ENCODE measurements around the gene METTL1.
A peak's percentile ranks its signal among the peaks of the same experiment; 100 is the strongest.

Gene METTL1

DNA sequence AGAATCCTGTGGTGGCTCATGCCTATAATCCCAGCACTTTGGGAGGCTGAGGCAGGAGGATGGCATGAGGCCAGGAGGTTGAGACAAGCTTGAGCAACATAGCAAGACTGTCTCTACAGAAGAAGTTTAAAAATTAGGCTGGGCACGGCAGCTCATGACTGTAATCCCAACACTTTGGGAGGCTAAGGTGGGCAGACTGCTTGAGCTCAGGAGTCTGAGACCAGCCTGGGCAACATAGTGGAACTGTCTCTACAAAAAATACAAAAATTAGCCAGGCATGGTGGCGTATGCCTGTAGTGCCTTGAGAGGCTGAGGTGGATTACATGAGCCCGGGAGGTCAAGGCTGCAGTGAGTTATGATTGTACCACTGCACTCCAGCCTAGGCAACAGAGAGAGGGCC lies 4.0 kb downstream of the METTL1 start:
- no peak for DNase-seq (ENCODE audit: low read depth)

DNA sequence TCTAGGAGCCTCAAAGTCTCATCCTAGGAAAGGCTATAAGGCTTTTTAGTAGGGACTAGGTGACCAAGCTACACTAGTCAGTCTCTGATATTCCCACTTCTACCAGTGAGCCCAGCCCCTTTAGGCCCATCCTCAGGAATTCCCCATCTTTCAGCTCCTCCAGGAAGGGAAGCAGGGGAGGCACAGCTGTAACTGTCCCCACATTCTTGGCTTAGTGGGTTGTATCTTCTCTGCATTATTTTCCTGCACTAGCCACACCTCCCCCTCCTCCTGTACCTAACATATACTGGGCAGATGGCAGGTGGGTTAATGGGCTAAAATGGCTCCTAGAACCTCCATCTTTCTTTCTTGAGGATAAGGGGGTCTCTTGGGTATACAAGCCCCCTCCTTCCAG lies 4.6 kb downstream of the METTL1 start:
- no peak for DNase-seq (ENCODE audit: low read depth)

DNA sequence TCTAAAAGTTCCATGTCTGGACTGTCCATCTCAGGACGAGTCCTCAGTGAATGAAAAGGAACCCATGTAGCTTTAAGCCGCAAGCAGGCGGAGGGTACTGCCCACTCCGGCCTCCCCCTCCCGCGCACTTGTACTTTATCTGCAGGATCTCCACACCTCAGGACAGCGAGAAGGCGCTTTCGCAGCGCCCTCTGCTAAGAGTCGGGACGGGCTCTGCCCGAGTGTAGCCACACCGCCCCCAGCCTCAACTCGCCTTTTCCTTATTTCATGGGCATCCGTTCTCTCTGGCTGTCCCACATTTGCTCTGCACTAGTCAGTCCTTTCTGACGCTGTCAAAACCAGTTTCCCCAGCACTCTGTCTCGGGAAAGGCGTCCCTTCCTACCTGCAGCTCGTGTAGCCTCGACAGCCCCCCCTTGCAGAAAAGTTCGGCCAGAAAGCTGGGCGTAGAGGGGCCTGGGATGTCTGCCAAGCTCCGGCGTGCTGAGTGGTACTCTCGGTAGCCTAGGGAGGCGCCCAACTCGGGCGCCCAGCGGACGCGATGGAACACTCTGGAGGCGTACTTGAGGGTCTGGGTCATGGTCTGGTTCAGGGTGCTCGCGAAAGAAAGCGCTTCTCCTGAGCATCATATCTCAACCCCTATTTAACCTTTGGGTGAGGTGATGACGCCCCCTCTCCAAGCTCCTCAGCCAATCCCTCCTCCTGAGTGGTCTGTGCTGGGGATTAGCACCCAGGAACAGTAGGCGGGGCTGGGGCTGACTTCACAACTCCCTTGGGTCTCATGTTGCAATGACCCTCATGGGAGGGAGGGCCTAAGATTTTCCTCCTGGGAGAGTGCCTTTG lies 5.2 kb downstream of the METTL1 start, which contains the start of gene CYP27B1:
Gene CYP27B1, minus strand, starts transcription at position 615 of the 841 bp plus-strand sequence. Its CDS starts 37 bp downstream, at position 578.
- DNase-seq (ENCODE audit: low read depth) = peak; percentile 37

DNA sequence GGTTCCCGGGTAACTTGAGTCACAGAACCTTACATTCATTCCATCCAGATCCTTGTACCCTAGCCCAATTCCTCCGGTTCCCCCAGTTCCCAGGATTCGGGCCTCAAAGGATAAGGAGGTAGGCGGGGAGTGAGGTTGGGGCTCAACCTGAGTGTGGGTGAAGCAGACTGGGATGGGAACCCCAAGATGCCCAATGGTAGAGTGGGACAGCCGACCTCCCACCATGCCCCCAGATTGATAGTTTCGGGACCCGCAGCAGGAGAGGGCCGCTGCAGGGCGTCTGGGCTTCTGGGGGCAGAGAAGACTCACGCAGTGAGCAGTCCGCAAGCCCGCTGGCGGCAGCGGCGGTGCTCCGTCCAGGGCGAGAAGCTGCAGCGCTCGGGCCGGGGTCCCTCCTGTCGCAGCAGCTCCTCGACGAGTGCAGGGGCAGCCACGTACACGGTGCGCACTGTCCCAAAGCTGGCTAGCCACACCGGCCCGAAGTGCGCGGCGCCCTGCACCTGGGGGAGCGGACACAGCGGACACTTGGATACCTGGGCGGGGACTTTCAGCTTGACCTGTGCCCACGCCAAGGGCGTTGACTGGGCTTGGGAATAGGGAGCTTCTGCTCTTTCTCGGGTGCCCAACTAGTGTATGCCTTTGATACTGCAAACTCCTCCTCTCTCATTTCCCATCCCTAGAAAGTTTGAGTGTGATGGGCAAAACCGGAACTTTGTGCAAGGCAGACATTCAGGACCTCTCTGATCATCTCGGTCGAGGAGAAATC lies 6.0 kb downstream of the METTL1 start:
- DNase-seq (ENCODE audit: low read depth) = no peak

DNA sequence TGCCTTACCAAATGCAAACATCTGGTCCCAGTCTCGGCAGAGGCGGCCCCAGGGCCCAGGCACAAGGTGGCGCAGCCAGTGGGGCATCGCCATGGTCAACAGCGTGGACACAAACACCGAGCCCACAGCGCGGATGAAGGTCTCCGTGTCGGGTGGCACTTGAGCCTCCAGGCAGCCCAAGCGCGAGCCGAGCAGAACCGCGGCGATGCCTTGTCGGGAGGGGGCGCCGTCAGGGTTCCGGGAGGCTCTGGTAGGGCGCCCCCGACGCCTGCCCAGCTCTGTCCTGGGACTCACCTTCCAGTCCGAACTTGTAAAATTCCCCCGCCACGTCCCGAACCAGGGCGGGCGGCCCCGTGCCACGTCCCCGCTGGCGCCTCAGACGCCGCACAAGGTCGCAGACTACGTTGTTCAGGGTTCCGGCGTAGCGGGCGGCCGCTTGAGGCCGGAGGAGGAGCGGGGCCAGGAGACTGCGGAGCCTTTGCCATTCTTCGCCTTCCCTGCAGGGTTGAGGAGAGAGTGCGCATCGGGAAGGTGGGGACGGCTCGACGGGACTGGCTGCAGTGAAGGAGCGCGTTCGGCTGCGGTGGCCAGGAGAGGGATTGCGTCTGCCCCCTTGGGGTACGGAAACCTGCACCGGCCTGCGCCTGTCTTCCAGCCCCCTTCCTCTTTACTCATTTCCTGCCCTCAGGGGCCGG lies 6.8 kb downstream of the METTL1 start:
- DNase-seq (ENCODE audit: low read depth) = no peak

DNA sequence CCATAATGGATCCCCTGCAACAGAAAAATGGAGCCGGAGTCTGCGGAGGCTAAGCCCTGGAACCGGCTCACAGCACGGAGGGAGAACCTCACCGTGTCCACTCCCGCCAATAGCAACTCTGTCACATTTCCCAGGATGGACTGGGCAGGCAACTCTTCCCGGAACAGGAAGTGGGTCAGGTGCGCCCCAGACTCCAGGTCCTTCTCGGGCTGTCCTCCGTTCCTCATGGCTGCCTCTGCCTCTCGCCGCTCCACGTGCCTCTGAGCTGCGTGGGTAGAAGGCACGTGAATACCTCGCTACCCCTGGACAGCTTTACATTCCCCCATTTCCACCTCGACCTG lies 7.3 kb downstream of the METTL1 start:
- DNase-seq (ENCODE audit: low read depth) = no peak

DNA sequence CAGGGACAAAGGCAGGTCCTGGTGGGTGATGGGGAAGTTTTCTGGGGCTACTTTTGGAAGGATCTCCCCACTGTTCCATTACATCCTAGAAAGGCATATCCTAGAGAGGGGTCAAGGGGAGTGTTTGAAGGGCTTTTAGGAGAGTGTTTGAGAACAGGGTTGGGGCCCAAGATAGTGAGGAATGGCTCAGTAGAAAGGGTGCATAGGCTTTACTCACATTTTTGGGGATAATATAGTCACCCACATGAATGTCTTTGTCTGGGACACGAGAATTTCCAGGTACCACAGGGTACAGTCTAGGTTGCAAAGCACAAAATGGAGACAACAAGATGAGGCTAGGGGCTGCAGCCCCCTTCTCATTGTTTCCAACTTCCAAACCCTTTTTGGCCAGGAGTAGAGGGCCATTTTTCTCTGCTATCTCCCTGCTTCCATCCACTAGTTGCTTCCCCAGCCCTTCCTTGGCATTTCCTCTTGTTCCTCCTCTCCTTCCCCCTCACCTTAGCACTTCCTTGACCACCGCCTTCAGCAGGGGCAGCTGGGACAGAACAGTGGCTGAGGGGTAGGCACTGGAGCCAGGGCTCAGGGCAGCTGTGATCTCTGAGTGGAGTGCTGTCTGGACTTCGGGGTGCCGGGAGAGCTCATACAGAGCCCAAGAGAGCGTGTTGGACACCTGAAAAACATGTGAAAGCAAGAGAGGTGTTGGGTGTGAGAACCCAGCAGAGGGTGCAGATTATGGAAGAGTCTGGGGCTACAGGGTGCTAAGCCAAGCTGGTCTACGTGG lies 7.8 kb downstream of the METTL1 start:
- no peak for DNase-seq (ENCODE audit: low read depth)

DNA sequence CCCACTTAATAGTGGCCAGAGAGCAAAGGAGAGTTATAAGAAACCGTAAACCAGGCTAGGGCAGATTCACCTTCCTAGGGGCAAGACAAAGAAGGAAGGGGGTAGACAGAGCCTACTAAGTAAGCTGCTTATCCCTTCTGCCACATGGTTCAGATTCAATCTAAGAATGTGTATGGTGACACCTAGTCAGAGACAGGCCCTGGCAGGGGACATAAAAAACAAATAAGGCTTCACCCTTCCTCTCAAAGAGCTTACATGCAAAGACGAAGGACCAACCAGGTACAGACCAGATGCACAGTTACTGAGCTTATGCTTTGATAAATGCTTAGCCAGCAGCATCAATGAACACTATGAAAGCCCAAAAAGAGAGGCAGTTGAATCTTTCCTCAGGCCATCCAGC lies 9.4 kb downstream of the METTL1 start:
- no peak for DNase-seq (ENCODE audit: low read depth)

DNA sequence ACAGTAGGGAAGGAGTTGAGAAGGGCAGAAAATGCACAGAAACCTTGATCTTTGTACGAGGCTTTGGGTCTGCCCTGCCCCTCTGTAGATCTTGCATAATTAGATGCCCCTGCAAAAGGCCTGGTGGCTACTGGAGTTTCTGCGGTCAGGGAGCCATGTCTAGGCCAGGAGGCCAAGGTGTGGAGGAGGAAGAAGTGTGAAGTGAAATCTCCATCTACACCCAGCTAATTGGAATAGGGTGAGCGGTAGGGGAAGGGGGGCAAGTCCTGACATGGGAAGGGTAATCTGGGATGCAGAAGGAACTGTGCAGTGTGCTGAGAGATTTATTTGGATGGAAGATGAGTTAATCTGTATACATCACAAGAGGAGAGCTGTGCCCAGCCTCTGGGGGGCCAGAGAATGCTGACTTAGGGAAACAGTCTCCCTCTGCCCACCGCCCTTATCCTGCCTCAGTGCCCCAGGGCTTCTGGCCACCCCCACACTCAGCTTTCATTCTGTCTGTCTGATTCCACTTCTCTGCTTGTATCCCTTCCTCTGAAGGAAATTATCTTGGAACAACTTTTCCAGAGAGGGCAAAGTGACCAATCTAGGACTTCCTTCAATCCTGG lies 10.4 kb downstream of the METTL1 start:
- no peak for DNase-seq (ENCODE audit: low read depth)

DNA sequence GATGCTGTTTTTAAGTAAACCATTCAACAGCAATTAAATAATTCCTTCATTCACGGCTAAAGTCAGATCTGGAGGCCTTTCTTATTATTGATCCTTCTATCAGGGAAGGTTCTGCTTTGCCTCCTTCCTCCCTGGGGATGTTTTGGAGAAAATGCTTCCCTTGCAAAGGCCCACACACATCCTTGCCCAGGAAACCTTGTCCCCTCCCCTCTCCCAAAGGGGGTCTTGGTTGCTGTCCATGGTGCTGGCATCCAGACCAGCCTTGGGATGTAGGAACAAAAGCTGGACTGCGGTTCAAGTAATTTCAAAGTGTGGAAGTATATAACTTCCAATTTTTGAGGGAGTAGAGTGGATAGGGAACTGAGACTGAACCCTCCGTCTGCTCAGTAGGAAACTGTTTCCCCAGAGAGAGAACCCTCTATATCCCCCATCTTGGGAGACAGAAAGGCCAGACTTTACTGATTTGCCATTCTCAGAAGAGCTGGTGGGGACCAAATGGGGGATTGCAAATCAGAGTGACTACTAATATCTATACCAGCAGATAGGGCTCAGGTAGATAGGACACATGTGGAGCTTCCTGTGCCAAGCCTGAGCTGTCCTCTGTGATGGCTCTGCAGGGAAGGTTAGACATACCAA lies 11.4 kb downstream of the METTL1 start:
- no peak for DNase-seq (ENCODE audit: low read depth)

DNA sequence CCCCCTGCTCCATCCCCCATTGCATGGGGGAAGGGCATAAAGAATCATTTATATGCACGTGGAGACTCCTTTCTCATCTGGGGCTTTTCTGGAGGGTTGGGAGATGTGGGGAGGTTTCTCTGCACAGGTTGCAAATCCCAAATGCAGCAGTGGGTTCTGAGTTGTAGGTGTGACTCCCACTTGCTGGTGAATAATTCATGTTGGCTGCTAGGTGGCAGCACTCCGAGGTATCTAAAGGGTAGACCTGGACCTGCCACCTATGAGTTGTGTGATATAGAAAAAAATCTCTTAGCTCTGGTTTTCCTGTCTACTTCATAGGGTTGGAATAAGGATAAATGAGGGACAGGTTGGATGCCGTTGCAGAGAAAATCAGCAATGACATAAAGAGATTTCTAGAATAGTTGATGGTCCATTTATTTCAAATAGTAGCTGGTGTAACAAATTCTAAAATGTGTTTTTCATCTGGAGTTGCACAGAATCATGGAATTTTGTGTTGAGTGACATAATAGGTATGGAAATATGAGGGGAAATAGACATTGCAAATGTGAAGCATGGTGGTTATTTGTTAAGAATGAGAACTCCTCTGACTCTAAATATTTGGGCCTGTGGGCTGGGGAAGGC lies 12.4 kb downstream of the METTL1 start:
- DNase-seq (ENCODE audit: low read depth) = no peak

DNA sequence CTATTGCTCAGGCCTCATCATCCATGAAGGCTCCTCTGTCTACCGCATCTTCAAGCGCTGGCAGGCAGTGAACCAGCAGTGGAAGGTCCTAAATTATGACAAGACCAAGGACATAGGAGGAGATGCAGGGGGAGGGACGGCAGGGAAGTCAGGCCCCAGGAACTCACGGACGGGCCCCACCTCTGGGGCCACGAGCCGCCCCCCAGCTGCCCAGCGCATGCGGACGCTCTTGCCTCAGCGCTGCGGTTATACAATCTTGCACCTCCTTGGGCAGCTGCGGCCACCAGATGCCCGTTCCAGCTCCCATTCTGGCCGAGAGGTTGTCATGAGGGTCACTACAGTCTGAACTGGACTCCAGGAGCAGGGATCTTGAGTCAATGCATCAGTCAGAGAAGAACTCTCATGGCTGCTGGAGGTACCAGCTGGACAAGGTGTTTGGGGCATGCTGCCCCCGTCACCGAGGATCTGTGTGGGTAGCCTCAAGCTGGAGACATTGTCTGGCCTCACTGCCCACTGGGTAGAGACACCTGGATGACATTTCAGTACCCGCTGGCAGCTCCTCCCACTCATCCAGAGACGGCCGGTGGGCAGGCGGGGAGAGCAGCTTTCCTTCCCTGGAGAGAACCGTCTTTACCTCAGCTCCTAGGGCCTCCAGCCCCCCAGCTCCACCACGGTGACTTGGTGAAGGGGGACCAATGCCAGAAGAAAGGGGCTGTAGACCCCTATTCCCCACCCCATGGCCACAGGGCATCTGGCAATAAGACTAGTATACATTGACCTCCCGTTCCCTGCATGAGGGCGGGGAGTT lies 13.1 kb downstream of the METTL1 start:
- DNase-seq (ENCODE audit: low read depth) = no peak

DNA sequence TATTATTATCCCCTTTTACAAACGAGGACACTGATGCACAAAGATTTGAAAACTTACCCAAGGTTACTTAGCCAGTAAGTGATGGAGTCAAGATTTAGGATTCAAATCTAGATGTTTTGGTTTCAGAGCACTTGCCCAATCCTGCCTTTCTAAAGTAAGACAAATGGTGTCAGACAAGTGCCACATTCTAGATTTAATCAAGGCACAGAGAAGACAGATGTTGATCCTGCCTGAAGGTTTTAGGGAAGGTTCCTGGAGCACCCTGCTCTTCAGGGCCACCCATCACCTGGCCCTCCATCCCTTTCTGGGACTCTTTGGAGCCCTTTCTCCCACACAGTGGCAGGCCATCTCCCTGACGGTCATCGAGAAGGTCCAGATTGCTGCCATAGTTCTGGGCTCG lies 14.1 kb downstream of the METTL1 start:
- DNase-seq (ENCODE audit: low read depth) = no peak

DNA sequence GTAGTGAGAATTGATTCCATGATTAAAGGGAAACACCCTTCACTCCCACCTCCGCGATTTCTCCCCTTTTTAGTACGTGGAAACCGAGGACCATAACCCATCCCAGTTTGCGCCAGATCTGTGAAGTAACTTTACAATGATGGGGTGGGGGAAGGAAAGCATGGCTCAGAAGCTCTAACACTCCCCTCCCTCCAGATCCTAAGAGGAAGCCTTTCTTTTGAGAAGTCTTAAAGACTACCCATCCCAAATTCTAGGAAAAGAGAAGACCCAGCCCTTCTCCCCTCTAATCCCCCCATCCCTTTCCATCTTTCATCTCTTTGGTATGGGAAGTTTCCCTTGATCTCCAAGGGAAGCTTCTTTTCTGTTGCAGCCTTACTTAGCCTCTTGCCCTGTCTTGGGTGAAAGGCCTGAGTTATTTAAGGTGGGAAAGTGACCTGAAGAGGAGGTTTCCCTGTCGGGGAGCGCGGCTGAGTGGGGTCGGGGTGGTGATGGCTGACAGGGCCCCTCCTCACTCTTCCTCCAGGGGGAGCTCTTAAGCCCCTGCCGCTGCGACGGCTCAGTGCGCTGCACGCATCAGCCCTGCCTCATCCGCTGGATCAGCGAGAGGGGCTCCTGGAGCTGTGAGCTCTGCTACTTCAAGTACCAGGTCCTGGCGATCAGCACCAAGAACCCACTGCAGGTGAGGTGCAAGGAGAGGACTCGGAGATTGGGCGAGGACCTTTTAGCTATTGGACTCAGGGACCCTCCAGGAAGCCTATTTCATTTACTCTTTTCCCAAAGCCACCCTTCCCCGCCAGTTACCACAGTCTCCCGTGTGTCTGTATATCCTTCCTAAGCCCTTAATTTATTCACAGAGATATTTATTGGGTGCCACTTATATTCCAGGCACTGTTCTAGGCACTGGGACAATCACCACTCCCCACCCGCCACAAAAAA lies 15.2 kb downstream of the METTL1 start:
- DNase-seq (ENCODE audit: low read depth) = no peak

DNA sequence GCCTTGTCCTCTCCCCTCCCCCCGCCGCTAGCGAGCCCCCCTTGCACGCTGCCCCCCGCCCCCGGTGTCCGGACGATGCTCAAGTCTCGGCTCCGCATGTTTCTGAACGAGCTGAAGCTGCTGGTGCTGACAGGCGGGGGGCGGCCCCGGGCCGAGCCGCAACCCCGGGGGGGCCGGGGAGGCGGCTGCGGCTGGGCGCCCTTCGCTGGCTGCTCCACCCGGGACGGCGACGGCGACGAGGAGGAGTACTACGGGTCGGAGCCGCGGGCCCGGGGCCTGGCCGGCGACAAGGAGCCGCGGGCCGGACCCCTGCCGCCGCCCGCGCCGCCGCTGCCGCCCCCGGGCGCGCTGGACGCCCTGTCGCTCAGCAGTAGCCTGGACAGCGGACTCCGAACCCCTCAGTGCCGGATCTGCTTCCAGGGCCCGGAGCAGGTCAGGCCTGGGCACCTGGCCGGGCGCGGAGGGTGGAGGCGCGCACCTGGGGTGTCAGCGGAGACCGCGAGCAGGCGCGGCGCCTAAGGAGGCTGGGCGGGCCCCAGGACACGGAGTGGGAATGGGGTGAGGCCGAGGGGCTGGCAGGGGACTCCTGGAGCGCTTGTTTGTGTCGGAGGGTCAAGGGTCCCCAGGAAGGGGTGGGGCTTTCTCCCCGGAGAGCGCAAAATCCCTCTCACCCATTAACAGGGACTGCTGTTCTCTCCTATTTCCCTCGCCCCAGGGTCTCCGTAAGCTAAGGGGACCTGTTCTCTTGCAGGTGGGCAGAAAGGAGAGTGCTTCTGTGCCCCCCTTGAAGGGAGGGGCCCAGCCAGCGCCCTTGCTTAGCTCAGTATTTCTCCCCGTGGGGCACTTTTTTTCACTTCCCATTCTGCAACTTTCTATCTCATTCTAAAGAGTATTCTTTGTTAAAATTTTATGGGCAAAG lies 16.2 kb downstream of the METTL1 start:
- DNase-seq (ENCODE audit: low read depth) = no peak

DNA sequence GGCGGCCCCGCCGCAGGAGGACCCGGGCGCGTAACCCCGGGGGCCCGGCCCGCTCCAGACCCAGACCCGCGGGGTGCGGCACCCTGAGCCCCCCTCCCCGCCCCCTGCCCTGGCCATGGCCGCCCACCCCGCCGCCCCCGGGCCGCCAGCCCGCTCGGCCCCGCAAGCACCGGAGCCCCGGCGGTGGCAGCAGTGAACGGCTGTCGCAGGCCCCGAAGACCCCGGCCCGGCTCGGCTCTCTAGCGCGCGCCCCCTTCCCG lies 16.8 kb downstream of the METTL1 start:
- DNase-seq (ENCODE audit: low read depth) = no peak

DNA sequence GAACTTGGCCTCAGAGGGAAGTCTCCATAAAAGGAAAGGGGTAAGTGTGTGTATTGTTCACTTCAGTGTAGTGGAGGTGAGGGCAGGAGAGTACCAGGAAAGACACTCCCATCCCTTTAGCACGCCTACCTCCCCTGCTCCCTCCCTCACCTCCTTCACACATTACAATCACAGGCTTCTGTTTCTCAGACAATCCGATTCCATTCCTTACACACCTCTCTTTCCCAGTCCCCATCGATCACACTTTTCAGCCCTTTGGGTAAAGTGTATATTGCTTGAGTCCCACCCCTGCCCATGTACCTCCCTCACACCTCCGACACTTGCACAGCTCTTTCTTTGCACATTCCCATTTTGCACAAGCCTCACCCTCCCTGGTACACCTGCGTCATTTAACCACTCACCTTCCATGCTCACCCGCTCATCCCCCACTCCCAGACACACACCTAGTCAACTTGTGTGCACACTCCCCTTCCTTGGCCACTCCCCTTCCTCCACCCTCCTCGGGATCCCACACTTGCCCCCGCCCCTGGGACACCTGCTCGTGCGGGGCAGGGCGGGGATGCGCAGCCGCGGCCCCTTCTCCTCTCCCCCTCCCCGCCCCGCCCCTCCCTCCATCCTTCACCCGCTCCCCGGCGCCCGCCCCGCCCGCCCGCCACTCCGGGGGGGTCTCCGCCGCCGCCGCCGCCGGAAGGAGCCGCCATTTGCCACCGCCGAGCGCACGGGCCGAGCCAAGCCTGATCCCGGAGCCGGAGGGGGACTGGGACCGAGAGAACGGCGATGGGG lies 17.3 kb downstream of the METTL1 start, which contains the start of gene MARCHF9:
Gene MARCHF9, plus strand, starts transcription at position 693 of the 783 bp plus-strand sequence. CDS start 426 bp downstream, outside the sequence.
- no peak for DNase-seq (ENCODE audit: low read depth)

Measured in fibroblast of gingiva (primary cell).